WI38 (cell line): ENCODE data around the gene CALCOCO1.

ENCODE experiments used
- H3K4me3 ChIP-seq: 2 replicates; pipeline ENCODE4 v1.5.1; 2011; ENCODE audit warnings: low read depth, mild to moderate bottlenecking, control low read depth, low read length
- TF ChIP-seq, protein P1 (sequence below): IDR thresholded peaks from 2 replicates; pipeline ENCODE4 v1.5.1; 2012; ENCODE audit warnings: low read depth, mild to moderate bottlenecking, control low read depth, low read length

Gene CALCOCO1

DNA sequence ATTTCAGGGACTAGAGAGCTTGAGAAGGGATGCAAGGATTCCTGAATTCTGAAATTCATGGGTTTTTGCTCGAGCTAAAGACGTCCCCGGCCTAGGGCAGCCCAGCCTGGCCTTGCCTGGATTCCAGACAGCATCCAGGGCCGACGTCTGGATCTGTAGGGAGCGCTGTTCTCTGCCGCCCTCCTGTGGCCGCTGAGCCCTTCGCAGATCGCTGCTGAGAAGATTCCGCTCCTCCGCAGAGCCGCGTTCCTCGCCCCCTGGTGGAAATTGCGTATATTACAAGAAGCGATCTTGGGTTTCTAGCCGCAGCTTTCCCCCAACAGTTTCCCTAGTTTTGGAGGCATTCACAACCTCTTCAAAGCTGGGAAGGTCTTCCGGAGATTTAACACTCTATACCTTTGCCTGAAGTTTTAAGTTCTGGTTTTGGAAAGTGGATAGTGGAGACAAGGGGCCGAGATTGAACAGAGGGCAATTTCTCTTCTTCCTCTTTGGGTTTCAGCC lies 19.4 kb upstream of the CALCOCO1 start:
- TF ChIP-seq, protein P1, sequence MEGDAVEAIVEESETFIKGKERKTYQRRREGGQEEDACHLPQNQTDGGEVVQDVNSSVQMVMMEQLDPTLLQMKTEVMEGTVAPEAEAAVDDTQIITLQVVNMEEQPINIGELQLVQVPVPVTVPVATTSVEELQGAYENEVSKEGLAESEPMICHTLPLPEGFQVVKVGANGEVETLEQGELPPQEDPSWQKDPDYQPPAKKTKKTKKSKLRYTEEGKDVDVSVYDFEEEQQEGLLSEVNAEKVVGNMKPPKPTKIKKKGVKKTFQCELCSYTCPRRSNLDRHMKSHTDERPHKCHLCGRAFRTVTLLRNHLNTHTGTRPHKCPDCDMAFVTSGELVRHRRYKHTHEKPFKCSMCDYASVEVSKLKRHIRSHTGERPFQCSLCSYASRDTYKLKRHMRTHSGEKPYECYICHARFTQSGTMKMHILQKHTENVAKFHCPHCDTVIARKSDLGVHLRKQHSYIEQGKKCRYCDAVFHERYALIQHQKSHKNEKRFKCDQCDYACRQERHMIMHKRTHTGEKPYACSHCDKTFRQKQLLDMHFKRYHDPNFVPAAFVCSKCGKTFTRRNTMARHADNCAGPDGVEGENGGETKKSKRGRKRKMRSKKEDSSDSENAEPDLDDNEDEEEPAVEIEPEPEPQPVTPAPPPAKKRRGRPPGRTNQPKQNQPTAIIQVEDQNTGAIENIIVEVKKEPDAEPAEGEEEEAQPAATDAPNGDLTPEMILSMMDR = peak; percentile 99
- no peak overlapping the region for H3K4me3 ChIP-seq

DNA sequence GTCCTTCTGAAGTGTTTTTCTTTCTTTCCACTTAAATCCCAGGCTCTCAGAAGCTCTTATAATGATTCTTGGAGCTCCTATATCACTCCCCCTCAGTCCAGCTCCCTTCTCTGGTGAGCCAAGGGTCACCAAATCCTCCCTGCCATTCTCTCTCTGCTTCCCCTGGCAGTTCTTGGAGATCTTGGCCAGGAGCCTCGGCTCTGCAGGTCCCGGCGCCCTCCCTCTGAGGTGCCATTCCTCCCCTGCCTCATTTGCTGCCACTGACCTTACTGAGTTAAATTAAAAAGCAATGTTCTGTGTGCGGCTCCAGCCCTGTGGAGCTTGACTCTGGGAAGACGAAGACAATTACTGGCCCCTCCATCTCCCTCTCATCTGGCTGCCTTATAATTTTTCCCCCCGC lies 17.5 kb upstream of the CALCOCO1 start:
- no peak overlapping the region for H3K4me3 ChIP-seq
- TF ChIP-seq, protein P1 = no peak

DNA sequence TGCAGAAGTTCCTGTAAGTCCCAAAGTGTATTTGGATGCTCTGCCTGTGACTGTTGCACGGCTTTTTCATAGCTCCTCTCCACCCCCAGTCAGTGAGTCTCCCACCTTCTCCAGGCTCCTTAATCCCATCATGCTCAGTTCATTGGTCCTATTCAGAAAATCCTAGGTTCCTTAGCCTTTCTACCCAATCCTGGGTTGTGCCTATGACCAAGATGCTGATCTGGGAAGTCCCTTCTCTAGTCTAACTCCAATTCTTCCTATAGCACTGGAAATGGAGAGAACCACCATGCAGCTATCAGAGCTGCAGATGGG lies 16.8 kb upstream of the CALCOCO1 start:
- TF ChIP-seq, protein P1 = no peak
- no peak overlapping the region for H3K4me3 ChIP-seq

DNA sequence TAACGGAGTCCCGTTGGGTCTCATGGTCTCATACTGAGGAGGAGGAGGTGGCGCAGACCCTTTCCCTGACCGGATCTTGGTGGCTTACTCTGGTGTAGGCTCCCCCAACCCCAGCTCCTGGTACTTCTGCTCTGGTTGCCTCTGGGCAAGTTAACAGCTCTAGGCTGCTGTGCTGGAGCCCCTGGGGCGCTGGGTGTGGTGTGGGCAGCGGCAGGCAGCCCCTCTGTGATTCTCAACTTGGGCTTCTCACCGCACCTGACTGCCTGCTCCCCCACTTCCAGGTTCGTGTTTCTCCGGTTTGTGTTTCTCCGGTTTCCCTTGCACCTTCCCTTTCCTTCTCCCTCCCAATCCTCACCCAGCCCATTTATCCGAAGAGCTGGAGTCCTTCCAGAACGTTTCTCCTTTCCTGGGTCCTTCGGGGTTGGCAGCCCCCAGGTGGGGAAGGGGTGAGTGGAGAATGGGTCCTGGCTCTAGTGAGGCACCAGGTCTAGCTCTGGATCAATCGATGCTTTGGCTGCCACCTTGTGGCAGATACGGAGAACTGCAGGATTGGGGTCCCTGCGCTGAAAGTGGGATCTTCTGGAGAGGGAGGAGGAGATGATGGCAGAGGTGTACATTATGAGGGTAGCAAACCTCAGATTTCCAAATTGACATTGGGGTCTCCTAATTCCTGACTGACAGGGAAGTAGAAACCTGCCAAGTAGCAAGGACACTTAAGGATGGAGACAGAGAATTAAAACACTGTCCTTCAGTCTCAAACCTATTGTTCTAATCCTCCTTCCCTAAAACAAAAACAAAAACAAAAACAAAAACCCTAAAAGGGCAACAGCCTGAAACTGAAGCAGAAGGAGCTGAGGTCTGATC lies 16.2 kb upstream of the CALCOCO1 start:
- no peak overlapping the region for H3K4me3 ChIP-seq
- TF ChIP-seq, protein P1 = peak; percentile 98

DNA sequence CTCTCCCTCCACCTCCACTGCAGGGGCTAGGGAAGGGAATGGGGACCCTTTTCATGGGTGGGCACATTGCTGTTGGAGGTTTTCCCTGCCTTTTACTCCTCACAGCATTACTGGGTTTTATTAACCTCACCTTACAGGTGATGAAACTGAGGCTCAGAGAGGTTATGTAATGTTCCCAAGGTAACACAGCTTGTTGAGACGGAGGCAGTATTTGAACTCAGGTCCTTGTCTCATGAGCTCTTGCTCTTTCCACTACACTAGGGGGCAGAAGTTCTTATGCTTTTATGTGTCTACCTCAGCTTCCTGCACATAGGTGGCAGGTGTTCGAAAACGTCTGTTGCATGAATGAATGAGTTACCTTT lies 12.9 kb upstream of the CALCOCO1 start:
- TF ChIP-seq, protein P1 = no peak
- no peak overlapping the region for H3K4me3 ChIP-seq

DNA sequence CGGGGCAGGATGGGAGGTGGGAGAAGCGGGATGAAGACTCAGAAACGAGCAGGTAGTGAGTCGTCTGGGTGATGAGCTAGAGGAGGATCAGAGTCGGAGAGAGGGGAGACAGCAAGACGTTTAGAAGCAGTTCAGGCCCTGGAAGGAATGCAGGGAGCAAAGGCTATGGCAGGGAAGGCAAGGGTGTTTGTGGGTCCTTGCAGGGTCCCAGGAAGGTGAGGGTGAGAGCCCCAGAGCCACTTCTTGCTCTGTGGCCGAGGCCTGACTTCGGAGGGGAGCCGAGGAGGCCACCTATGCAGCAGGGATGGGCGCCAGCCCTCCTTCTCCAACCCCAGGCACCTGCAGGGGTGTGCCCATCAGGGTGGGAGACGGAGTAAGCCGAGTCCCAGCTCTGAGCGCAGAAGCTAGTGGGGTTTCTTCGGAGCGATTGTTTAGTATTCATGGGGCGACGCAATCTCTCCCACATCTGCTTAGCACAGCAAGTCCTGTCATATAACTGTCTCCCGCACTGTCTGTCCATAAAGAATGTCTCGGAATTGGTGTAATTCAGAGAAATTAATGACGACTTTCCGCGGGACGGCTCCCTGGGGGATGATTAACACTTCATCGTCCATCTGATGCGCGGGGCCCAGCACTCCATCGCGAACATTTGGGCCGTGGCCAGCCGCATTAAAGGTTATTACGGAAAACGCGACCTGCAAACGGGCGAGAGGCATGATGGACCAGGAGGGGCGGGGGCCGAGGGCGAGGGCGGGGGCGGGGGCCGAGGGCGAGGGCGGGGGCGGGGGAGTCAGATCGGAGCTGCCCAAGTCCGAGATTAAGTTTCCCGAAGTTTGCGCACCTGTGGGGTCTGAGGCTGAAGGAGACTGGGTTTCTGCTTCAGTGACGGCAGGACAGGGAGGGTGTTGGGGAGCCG lies 12.2 kb upstream of the CALCOCO1 start:
- TF ChIP-seq, protein P1 = no peak
- H3K4me3 ChIP-seq = no peak overlapping the region
